ENCODE measurements around the gene OR51I1. TPM values are rescaled to one million over a fixed set of nuclear protein-coding genes. Genes with fewer than 3 reads are reported as not detected.
A peak's percentile ranks its signal among the peaks of the same experiment; 100 is the strongest.

The OR51I1 gene
- polyA plus RNA-seq, 1 donor from 2014 or later, result not detected

GRCh38 chr11:5476186-5476819, 35.0 kb upstream of the OR51I1 start:
- Histone ChIP-seq H2AFZ (ENCODE audit: low read depth, low read length) (no peak overlapping the region), H3K79me2 (replicated peaks; ENCODE audit: insufficient read depth, low read length) (no peaks in the 10 kb centered on the region), H4K20me1 (ENCODE audit: insufficient read depth) (no peaks in the 10 kb centered on the region), H3K9me2 (ENCODE audit: insufficient read depth, low read length) (no peaks in the 10 kb centered on the region), H3K4me2 (ENCODE audit: low read length) (no peak overlapping the region), H3K4me3 (ENCODE audit: low read length) (no peak overlapping the region), H3K9ac (ENCODE audit: low read length) (no peak overlapping the region), H3K9me3 (ENCODE audit: low read length) (no peaks in the 10 kb centered on the region), H3K27ac (ENCODE audit: low read length) (no peak overlapping the region), H3K36me3 (ENCODE audit: insufficient read depth, low read length) (no peaks in the 10 kb centered on the region), H3F3A (ENCODE audit: insufficient read depth, low read length, poor library complexity, severe bottlenecking) (no peaks in the 10 kb centered on the region), H3K27me3 (ENCODE audit: insufficient read depth, low read depth, low read length) (no peaks in the 10 kb centered on the region)
- no peak for TF ChIP-seq POLR2AphosphoS5 (IDR thresholded peaks at IDR 0.05)
- TF ChIP-seq CTCF (IDR thresholded peaks at IDR 0.05; ENCODE audit: poor library complexity, severe bottlenecking), result peak; percentile 56
- TF ChIP-seq EZH2 (IDR thresholded peaks at IDR 0.05; ENCODE audit: borderline replicate concordance, insufficient read depth, low read length, poor library complexity, severe bottlenecking), result no peak
- peak; percentile 47 for TF ChIP-seq RAD21 (conservative IDR thresholded peaks at IDR 0.05)
- peak; percentile 64 for TF ChIP-seq SMC3 (conservative IDR thresholded peaks at IDR 0.05; ENCODE audit: poor library complexity)

- Histone ChIP-seq H3K9me2 (ENCODE audit: insufficient read depth, low read length) (no peaks in the 10 kb centered on the region), H3F3A (ENCODE audit: insufficient read depth, low read length, poor library complexity, severe bottlenecking) (no peaks in the 10 kb centered on the region), H3K27ac (ENCODE audit: low read length) (no peak overlapping the region), H3K79me2 (replicated peaks; ENCODE audit: insufficient read depth, low read length) (no peaks in the 10 kb centered on the region), H3K36me3 (ENCODE audit: insufficient read depth, low read length) (no peaks in the 10 kb centered on the region), H3K27me3 (ENCODE audit: insufficient read depth, low read depth, low read length) (no peaks in the 10 kb centered on the region), H3K4me2 (ENCODE audit: low read length) (no peak overlapping the region), H2AFZ (ENCODE audit: low read depth, low read length) (no peak overlapping the region), H3K9ac (ENCODE audit: low read length) (no peak overlapping the region), H4K20me1 (ENCODE audit: insufficient read depth) (no peaks in the 10 kb centered on the region), H3K4me3 (ENCODE audit: low read length) (no peak overlapping the region), H3K9me3 (ENCODE audit: low read length) (no peaks in the 10 kb centered on the region)
- TF ChIP-seq REST (IDR thresholded peaks at IDR 0.05; ENCODE audit: borderline replicate concordance) (no peak), MXI1 (conservative IDR thresholded peaks at IDR 0.05; ENCODE audit: poor library complexity, severe bottlenecking) (no peak), CTCF (IDR thresholded peaks at IDR 0.05; ENCODE audit: poor library complexity, severe bottlenecking) (no peak), RAD21 (conservative IDR thresholded peaks at IDR 0.05) (no peak), SMC3 (conservative IDR thresholded peaks at IDR 0.05; ENCODE audit: poor library complexity) (no peak), EZH2 (IDR thresholded peaks at IDR 0.05; ENCODE audit: borderline replicate concordance, insufficient read depth, low read length, poor library complexity, severe bottlenecking) (no peak), EP300 (conservative IDR thresholded peaks at IDR 0.05; ENCODE audit: poor library complexity, severe bottlenecking) (no peak), TAF1 (IDR thresholded peaks at IDR 0.05; ENCODE audit: low read depth) (no peak), POLR2AphosphoS5 (IDR thresholded peaks at IDR 0.05) (no peak)
Measured at GRCh38 chr11:5473921-5474320, 32.6 kb upstream of the OR51I1 start.

All from neural cell (in vitro differentiated cells).